Measurements from ENCODE around the gene ALDH3B1. TPM values are rescaled to one million over a fixed set of nuclear protein-coding genes. Genes with fewer than 3 reads are reported as not detected.

ALDH3B1 gene
- total and polyA plus RNA-seq, 2 of the 4 experiments (the other 2 are of a cell fraction) = 11.8 to 22.8 TPM

DNA sequence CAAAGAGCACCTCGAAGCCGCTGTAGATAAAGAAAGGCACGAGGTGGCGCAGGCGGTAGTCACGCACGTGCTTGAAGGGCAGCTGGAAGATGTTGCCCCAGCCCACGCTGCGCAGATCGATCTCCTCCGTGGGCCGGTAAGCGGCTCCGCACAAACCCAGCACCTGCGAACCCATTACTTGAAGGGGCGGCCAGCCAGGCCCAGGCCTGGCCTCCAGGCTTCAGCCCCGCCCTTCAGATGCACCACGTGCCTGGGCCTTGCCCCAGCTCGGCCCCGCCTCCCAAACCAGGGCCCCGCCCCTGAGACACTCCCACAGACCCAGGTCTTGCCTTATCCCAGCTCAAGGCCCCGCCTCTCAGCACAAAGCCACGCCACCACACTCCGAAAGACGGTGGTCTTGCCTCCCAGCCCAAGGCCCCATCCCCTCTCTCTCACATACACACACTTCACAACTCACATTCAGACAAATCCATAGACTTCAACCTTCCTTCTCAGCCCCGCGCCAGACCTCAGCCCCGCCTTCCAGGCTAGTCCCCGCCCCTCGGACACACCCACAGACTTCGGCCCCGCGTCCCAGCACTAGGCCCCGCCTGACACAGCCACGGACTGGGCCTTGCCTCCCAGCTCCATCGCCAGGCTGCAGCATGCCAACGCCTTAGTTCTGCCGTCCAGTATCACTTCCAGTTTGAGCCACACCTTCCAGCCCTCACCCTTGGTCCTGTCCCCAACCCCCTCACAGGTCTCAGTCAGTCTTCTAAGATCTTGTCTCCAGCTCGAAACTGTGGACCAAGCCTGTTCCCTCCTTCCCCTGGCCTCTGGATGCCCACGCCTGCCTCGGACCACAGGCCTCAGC, 13.3 kb upstream of the ALDH3B1 start:
- no peak overlapping the region for H2BK15ac ChIP-seq (ENCODE audit: low read depth, low read length)
- no peak overlapping the region for H2BK5ac ChIP-seq (ENCODE audit: low read depth, low read length, poor library complexity, severe bottlenecking)
- H3K36me3 ChIP-seq (ENCODE audit: control insufficient read depth, insufficient read depth, low read length) = no peaks in the 10 kb centered on the region
- no peaks in the 10 kb centered on the region; the same call in 1 of the 2 replicates for H3K9me1 ChIP-seq (ENCODE audit: insufficient read depth, low read length)
- H2BK120ac ChIP-seq (ENCODE audit: low read depth, low read length) = no peak overlapping the region
- POLR2A ChIA-PET (ENCODE audit: unreplicated experiment) = no interaction called here
- H3K4me1 ChIP-seq (ENCODE audit: control insufficient read depth, insufficient read depth, low read length) = no peaks in the 10 kb centered on the region
- no peak overlapping the region for H3K18ac ChIP-seq (ENCODE audit: low read depth, low read length)
- H3K23ac ChIP-seq (ENCODE audit: low read depth, low read length) = no peak overlapping the region
- H3K14ac ChIP-seq (replicated peaks; ENCODE audit: low read depth, low read length) = no peak overlapping the region
- H3K4me3 ChIP-seq (ENCODE audit: insufficient read depth, low read depth, low read length) = no peak overlapping the region
- H2BK20ac ChIP-seq (ENCODE audit: low read depth, low read length) = no peak overlapping the region
- no peaks in the 10 kb centered on the region for H3K27me3 ChIP-seq (ENCODE audit: control insufficient read depth, insufficient read depth, low read length)
- H3K79me1 ChIP-seq (ENCODE audit: low read depth in 1 of 2, low read length in 2 of 2) = no peaks in the 10 kb centered on the region
- in situ Hi-C loops (cut with MboI; ENCODE audit: low sequenced_read_pairs) = no loop called here
- H3K9me3 ChIP-seq (ENCODE audit: control insufficient read depth, insufficient read depth, low read length) = no peaks in the 10 kb centered on the region
- TF ChIP-seq, protein P1, sequence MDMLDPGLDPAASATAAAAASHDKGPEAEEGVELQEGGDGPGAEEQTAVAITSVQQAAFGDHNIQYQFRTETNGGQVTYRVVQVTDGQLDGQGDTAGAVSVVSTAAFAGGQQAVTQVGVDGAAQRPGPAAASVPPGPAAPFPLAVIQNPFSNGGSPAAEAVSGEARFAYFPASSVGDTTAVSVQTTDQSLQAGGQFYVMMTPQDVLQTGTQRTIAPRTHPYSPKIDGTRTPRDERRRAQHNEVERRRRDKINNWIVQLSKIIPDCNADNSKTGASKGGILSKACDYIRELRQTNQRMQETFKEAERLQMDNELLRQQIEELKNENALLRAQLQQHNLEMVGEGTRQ (IDR thresholded peaks at IDR 0.05; ENCODE audit: low read depth, low read length) = peak; percentile 80
- no peak for TF ChIP-seq SMC3 (IDR thresholded peaks at IDR 0.05; ENCODE audit: low read depth, low read length)
- no peak for TF ChIP-seq RCOR1 (IDR thresholded peaks at IDR 0.05; ENCODE audit: insufficient replicate concordance, low read length)
- TF ChIP-seq POLR2A (IDR thresholded peaks at IDR 0.05; ENCODE audit: low read depth, low read length) = no peak
- H2AK5ac ChIP-seq (ENCODE audit: low read depth, low read length) = no peak overlapping the region
- dilution Hi-C loops (cut with HindIII; ENCODE audit: low sequenced_read_pairs, unreplicated experiment) = no loop called here
- no peak overlapping the region for H4K91ac ChIP-seq (ENCODE audit: insufficient read depth, low read depth, low read length)
- no peak overlapping the region for H3K27ac ChIP-seq (ENCODE audit: insufficient read depth, low read length)
- peak overlapping the region; percentile 66 for H2AFZ ChIP-seq (replicated peaks; ENCODE audit: low read length, poor library complexity)
- H3K56ac ChIP-seq (ENCODE audit: extremely low read depth, insufficient read depth, low read length) = no peak overlapping the region
- no peak overlapping the region for H3K9ac ChIP-seq (ENCODE audit: low read depth, low read length)
- intact Hi-C loops (cut with micrococcal nuclease) = no loop called here
- ATAC-seq (ENCODE audit: low read depth) = peak; percentile 90
- H4K20me1 ChIP-seq (ENCODE audit: insufficient read depth, low read length) = no peaks in the 10 kb centered on the region
- no TSS peak for BruUV-seq (replicated peaks)
- CTCF ChIA-PET = no interaction called here
- H3K4me2 ChIP-seq (ENCODE audit: low read depth, low read length) = no peak overlapping the region
- DNase-seq = no peak
- H4K5ac ChIP-seq (ENCODE audit: low read depth, low read length) = no peak overlapping the region
- peak overlapping the region; percentile 5 for H2AK9ac ChIP-seq (replicated peaks; ENCODE audit: low read depth, low read length, poor library complexity)
- H4K8ac ChIP-seq (ENCODE audit: low read depth in 2 of 2, low read length in 2 of 2) = no peak overlapping the region
- 42% methylated on average over 29 of the region's 41 CpGs; no CpG with 5 or more reads in 1 of the 2 experiments for WGBS, 2 experiments (ENCODE audit: extremely low coverage in 2 of 2, insufficient read length in 1 of 2)
- no peak overlapping the region for H3K4ac ChIP-seq (ENCODE audit: low read depth, low read length)

All from IMR-90 (cell line).